Ammon's horn (tissue), 1 donor: ENCODE results near the gene BTBD17.
A peak's percentile ranks its signal among the peaks of the same experiment; 100 is the strongest.

Source experiments
- DNase-seq: peaks from one replicate; pipeline ENCODE4 v3.0.0-alpha.2; 2016; ENCODE audit warnings: low spot score

The BTBD17 gene

GRCh38 chr17:74358697-74359096 lies 3.0 kb downstream of the BTBD17 start:
- DNase-seq, result no peak

- DNase-seq, result no peak
Measured at GRCh38 chr17:74357466-74357809, 4.2 kb downstream of the BTBD17 start.

- DNase-seq, result no peak
Measured at GRCh38 chr17:74356646-74357465, 4.8 kb downstream of the BTBD17 start.

DNA sequence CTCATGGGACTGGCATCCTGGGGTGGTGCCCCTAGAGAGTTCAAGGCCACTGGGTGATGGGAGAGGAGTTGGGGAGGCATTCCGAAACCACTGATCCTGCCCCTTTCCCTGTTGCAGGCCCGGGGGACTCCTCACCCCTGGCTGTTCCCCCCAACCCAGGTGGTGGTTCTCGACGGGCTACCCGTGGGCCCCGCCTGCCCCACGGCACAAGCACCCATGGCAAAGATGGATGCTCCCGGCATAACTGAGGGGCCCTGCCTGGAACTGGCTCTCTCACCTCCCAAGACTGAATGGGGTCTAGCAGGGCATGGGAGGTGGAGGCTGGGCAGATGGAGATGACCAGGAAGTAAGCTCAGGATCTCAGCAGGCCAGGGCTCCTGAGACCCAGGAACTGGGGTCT lies 6.6 kb downstream of the BTBD17 start:
- no peak for DNase-seq

DNA sequence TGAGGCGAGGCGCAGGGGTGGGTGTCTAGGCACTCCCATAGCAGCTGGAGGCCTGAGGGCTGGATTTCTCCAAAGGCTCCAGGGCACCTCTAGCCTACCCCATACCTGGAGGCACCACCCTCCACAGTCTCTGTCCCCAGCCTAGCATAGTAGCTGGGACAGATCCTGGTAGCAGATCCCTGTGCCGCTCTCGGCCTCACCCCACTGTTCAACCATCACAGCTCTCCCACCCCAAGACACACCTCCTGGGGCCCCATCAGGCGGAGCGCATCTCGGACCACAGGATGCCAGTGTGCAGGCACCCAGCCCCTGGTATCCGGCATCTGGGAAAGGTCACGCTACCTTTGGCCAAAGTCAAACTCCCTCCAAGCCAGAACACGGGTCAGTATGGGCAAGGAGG lies 7.1 kb downstream of the BTBD17 start:
- no peak for DNase-seq

DNA sequence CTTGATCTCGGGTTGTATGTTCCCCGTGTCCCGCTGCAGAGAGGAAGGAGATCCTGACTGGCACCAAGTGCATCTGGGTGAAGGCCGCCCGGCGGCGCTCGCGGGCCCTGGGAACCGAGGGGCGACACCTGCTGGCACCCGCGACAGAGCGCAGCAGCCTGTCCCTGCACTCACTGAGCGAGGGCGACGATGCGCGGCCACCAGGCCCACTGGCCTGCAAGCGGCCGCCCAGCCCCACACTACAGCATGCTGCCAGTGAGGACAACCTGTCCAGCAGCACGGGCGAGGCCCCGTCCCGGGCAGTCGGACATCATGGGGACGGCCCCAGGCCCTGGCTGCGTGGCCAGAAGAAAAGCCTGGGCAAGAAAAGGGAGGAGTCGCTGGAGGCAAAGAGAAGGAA lies 7.5 kb downstream of the BTBD17 start:
- peak; percentile 54 for DNase-seq

DNA sequence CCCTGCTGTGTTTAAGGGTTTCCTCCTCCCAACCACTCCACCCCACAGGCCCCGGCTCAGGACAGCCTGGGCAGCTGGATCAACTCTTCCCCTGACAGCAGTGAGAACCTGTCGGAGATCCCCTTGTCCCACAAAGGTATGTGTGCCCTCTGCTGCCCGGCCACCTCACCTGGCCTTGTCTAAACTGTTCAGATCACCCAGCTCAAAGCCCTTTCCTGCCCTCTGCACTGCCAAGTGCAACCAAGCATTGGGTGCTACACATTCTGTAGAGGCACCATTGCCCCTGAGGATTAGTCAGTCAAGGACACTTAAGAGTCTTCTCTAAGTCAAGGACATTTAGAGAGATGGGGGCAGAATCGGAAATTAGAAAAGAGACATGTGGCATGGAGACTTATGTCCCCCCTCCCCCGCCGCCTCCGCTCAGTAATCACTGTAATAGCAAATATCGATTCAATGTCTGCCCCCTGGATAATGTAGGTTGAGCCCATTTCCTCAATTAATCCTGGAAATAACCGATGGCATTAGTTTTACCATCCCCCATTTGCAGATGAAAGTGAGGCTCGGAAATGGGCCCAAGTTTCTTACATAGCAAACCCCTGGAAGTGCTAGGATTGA lies 8.1 kb downstream of the BTBD17 start:
- no peak for DNase-seq

DNA sequence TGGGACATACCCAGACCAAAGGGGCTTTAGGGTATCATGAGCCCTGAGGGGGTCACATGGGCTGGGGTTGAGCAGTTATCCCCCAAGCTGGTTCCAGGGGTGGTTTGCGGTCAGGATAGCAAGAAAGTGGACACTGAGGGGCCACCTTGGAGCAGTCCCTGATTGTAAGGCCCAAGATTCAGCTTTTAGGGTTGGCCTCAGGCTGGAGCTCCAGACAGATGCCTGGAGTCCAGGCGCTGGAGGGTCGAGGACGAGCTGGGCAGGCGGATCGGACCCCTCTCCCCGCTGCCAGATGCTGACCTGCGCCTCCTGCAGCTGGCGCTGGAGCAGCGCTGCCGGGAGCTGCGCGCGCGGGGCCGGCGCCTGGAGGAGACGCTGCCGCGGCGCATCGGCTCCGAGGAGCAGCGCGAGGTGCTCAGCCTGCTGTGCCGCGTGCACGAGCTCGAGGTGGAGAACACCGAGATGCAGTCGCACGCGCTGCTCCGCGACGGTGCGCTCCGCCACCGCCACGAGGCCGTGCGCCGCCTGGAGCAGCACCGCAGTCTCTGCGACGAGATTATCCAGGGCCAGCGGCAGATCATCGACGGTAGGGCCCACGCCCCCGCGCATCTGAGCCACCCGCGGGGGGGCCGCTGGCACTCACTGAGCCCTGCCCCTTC lies 10.0 kb downstream of the BTBD17 start:
- DNase-seq, result no peak

- DNase-seq, result no peak
Measured at GRCh38 chr17:74350486-74350885, 11.2 kb downstream of the BTBD17 start.

GRCh38 chr17:74349120-74349519 lies 12.5 kb downstream of the BTBD17 start:
- no peak for DNase-seq

DNA sequence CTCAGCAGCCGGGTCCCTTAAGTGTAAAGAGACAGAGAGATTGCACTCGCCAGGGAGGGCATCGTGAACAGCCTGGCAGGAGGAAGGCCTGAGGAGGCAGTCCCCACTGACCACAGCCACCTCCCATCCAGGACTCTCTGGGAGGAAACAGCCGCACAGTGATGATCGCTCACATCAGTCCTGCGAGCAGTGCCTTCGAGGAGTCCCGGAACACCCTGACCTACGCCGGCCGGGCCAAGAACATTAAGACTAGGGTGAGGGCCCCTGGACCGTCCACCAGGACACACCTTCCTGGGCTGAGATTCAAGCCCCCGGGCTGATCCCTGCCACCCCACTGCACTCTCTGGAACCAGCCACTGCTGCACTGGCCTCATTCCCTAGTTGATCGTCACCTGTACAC lies 14.0 kb downstream of the BTBD17 start:
- DNase-seq, result no peak

- DNase-seq, result no peak
Measured at GRCh38 chr17:74345433-74346241, 16.0 kb downstream of the BTBD17 start.

GRCh38 chr17:74344658-74345057 lies 17.0 kb downstream of the BTBD17 start:
- DNase-seq, result no peak

GRCh38 chr17:74343526-74344284 lies 18.0 kb downstream of the BTBD17 start:
- DNase-seq, result no peak

- DNase-seq, result no peak
Measured at GRCh38 chr17:74343121-74343520, 18.5 kb downstream of the BTBD17 start.

GRCh38 chr17:74342224-74342623 lies 19.4 kb downstream of the BTBD17 start:
- no peak for DNase-seq

DNA sequence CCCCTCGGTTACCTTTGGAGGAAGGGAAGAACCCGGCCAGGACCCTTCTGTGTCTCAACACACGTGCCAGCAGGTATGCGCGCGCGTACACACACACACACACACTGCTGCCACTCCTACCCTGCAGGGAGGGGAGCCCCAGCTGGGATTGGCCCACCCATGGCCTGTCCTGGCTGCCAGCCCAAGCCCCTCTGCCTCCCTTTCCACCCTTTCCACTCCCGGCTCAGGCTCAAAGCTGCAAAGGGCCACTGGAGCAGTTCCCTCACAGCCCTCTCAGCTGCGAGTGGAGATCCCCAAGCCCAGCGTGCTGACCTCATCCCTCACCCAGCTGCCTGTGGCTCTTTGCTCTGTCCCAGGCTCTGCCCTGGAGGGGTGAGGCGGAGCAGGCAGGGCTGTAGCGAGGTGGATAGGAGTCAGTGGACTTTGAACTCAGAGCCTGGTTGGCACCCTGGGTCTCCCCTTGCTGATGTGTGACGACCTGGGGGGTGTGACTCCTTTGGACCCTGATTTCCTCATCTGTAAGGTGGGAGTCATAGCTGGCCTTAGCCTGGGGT lies 21.1 kb downstream of the BTBD17 start:
- DNase-seq, result peak; percentile 73

DNA sequence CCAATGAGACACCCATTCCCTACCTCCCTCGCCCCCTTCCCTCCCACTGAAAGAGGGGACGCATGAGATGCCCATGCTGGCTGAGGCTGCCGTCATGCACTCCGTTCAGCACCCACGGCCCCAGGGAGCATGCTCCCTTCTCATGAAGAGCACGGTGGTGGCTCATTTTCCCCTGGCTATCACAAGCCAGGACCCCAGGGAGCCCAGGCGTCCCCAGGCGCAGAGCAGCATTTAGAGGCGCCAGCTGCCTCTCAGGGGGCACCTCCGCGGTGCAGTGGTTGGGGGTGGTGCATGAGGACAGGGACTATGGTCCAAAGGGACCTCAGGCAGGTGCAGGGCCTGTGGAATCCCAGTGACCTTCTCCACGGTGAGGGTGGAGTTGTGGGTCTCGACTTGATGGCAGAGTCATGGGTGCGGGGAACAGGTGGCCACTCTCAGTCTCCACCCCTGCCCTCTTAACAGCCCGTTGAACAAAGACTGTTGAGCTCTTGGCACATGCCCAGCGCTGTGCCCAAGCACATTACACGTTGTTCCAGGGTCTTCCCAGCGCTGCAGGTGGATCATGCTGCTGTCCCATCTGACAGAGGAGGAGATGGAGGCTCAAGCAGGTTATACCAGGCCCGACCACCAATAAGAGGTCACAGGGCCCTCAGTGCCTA lies 22.0 kb downstream of the BTBD17 start:
- no peak for DNase-seq

DNA sequence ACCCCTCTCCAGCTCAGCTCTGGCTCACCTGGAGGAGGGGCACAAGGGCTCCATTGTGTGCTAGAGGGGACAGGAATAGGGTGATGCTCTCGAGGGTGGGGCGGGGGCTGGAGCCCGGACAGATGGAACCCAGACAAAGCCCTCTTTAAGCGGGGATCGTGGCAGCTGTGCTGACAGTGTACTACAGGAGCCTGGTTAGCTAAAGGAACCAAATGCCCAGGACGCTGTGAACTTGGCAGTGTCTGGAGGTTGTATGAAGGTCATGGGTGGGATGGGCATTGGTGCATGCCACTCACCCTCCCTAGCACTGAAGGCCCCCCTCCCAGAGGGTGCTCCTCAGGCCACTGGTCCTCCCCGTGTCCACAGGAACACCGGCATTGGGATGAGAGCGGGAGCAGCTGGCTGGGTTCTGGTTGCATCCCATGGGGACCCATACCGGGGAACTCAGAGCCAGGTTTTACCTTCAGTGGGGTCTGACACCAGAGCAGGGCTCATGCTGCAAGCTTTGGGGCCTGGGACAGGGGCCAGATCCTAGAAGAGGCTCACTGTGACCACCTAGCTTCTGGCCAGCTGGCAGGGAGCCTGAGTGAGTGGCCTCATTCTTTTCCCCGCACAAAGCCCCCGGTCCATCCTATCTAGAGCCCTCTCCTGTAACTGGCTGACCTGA lies 23.7 kb downstream of the BTBD17 start:
- DNase-seq, result peak; percentile 87

DNA sequence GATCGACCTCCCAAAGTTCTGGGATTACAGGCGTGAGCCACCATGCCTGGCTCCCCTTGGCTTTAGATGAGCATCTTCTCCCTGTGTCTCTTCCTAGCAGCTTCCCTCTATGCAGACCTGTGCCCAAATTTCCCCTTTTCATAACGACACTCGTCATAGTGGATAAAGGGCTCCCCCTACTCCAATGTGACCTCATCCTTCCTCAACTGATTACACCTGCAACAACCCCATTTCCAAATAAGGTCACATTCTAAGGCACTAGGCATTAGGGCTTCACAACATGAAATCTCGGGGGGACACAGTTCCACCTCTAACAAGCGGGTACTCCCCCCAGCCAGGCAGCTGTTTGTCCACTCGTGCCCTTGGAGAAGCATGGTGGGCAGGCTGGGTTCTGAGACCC lies 25.4 kb downstream of the BTBD17 start:
- no peak for DNase-seq
